H9 (cell line): ENCODE measurements around the gene FILIP1. TPM values are rescaled to one million over a fixed set of nuclear protein-coding genes. Genes with fewer than 3 reads are reported as not detected.

Source experiments
- DNase-seq: peaks from one replicate; pipeline ENCODE4 v3.0.0-alpha.2; 2017
- H2AFZ ChIP-seq: one replicate; pipeline ENCODE4 v1.6.1; 2013; ENCODE audit warnings: mild to moderate bottlenecking, low read length, control low read depth, moderate library complexity
- H2AK5ac ChIP-seq: 2 replicates; pipeline ENCODE4 v1.6.1; 2013; ENCODE audit warnings: low read length, control low read depth, mixed read lengths; ENCODE audit not compliant: insufficient read length
- H2BK120ac ChIP-seq: one replicate; pipeline ENCODE4 v1.6.1; 2013; ENCODE audit warnings: low read depth, mild to moderate bottlenecking, low read length, control low read depth, inconsistent platforms; ENCODE audit not compliant: poor library complexity, severe bottlenecking
- H2BK12ac ChIP-seq: 2 replicates; pipeline ENCODE4 v1.6.1; 2013; ENCODE audit warnings: low read length, control low read depth, mixed read lengths, low read depth; ENCODE audit not compliant: insufficient read length
- H2BK15ac ChIP-seq: 2 replicates; pipeline ENCODE4 v1.6.1; 2013; ENCODE audit warnings: low read depth, low read length, control low read depth
- H2BK20ac ChIP-seq: one replicate; pipeline ENCODE4 v1.6.1; 2013; ENCODE audit warnings: low read depth, mild to moderate bottlenecking, low read length, control low read depth, inconsistent platforms; ENCODE audit not compliant: poor library complexity, severe bottlenecking
- H2BK5ac ChIP-seq: 2 replicates; pipeline ENCODE4 v1.6.1; 2013; ENCODE audit warnings: low read length, control low read depth, mixed read lengths; ENCODE audit not compliant: insufficient read length
- H3K14ac ChIP-seq: 2 replicates; pipeline ENCODE4 v1.6.1; 2013; ENCODE audit warnings: low read length, control low read depth; ENCODE audit not compliant: insufficient read depth
- H3K18ac ChIP-seq: 2 replicates; pipeline ENCODE4 v1.6.1; 2013; ENCODE audit warnings: low read depth, mild to moderate bottlenecking, mixed read lengths, low read length, control low read depth; ENCODE audit not compliant: insufficient read length
- H3K23ac ChIP-seq: 2 replicates; pipeline ENCODE4 v1.6.1; 2013; ENCODE audit warnings: low read length, control low read depth, mixed read lengths, low read depth; ENCODE audit not compliant: insufficient read length
- H3K23me2 ChIP-seq: 2 replicates; pipeline ENCODE4 v1.6.1; 2013; ENCODE audit warnings: low read depth, mild to moderate bottlenecking, mixed read lengths, low read length, control low read depth; ENCODE audit not compliant: insufficient read length, poor library complexity, severe bottlenecking
- H3K27ac ChIP-seq: 2 replicates; pipeline ENCODE4 v1.5.1; 2013; ENCODE audit warnings: low read length, control low read depth, mixed read lengths, low read depth; ENCODE audit not compliant: insufficient read length
- H3K27me3 ChIP-seq: 2 replicates; pipeline ENCODE4 v1.6.1; 2013; ENCODE audit warnings: low read length, control low read depth, inconsistent platforms; ENCODE audit not compliant: insufficient read depth
- H3K4ac ChIP-seq: 2 replicates; pipeline ENCODE4 v1.6.1; 2013; ENCODE audit warnings: low read depth, mild to moderate bottlenecking, control low read depth, inconsistent platforms, low read length, moderate library complexity
- H3K4me1 ChIP-seq: 2 replicates; pipeline ENCODE4 v1.6.1; 2013; ENCODE audit warnings: low read length, control low read depth, inconsistent platforms; ENCODE audit not compliant: insufficient read depth
- H3K4me2 ChIP-seq: 2 replicates; pipeline ENCODE4 v1.6.1; 2013; ENCODE audit warnings: low read length, control low read depth, mixed read lengths; ENCODE audit not compliant: insufficient read length, insufficient read depth
- H3K56ac ChIP-seq: 2 replicates; pipeline ENCODE4 v1.6.1; 2013; ENCODE audit warnings: low read depth, mild to moderate bottlenecking, mixed read lengths, low read length, control low read depth; ENCODE audit not compliant: insufficient read length
- H3K79me1 ChIP-seq: 2 replicates; pipeline ENCODE4 v1.6.1; 2013; ENCODE audit warnings: low read depth, mild to moderate bottlenecking, moderate library complexity, low read length, control low read depth, inconsistent platforms; ENCODE audit not compliant: insufficient read depth, poor library complexity, severe bottlenecking
- H3K79me2 ChIP-seq: 2 replicates; pipeline ENCODE4 v1.6.1; 2013; ENCODE audit warnings: low read length, control low read depth, inconsistent platforms; ENCODE audit not compliant: insufficient read depth
- H3K9ac ChIP-seq: 2 replicates; pipeline ENCODE4 v1.6.1; 2013; ENCODE audit warnings: low read length, control low read depth, mixed read lengths; ENCODE audit not compliant: insufficient read length; ENCODE audit errors: extremely low read depth
- H3K9me3 ChIP-seq: one replicate; pipeline ENCODE4 v1.6.1; 2013; ENCODE audit warnings: low read depth, low read length, inconsistent platforms; ENCODE audit not compliant: control insufficient read depth
- H3T11ph ChIP-seq: one replicate; pipeline ENCODE4 v1.6.1; 2013; ENCODE audit warnings: mild to moderate bottlenecking, low read length, control low read depth, inconsistent platforms
- H4K20me1 ChIP-seq: one replicate; pipeline ENCODE4 v1.6.1; 2013; ENCODE audit not compliant: control insufficient read depth, insufficient read length, insufficient read depth
- H4K5ac ChIP-seq: 2 replicates; pipeline ENCODE4 v1.6.1; 2013; ENCODE audit warnings: low read depth, mild to moderate bottlenecking, mixed read lengths, low read length, control low read depth; ENCODE audit not compliant: insufficient read length
- H4K8ac ChIP-seq: replicated peaks from 2 replicates; pipeline ENCODE4 v1.6.1; 2013; ENCODE audit warnings: low read length, control low read depth, mixed read lengths, low read depth; ENCODE audit not compliant: insufficient read length
- H4K91ac ChIP-seq: 2 replicates; pipeline ENCODE4 v1.6.1; 2013; ENCODE audit warnings: low read depth, mild to moderate bottlenecking, moderate library complexity, mixed read lengths, low read length, control low read depth; ENCODE audit not compliant: insufficient read length
- H3K27ac Mint-ChIP-seq, 3 experiments: 2 replicates in 2 of 3; 3 replicates in 1 of 3; pipeline ENCODE4 v1.8.0; 2020 to 2021; ENCODE audit warnings: mixed read lengths in 3 of 3, mild to moderate bottlenecking in 1 of 3, moderate library complexity in 1 of 3
- H3K27me3 Mint-ChIP-seq: 2 replicates; pipeline ENCODE4 v1.8.0; 2021; ENCODE audit warnings: low read depth, mild to moderate bottlenecking, moderate library complexity, mixed read lengths
- H3K36me3 Mint-ChIP-seq, 3 experiments: 2 replicates in 2 of 3; 3 replicates in 1 of 3; pipeline ENCODE4 v1.8.0; 2020 to 2021; ENCODE audit warnings: low read depth in 3 of 3, mixed read lengths in 3 of 3; ENCODE audit not compliant: insufficient read depth in 1 of 3
- H3K4me1 Mint-ChIP-seq, 2 experiments: 2 replicates each; pipeline ENCODE4 v1.8.0; 2020; ENCODE audit warnings: mixed read lengths in 2 of 2
- H3K4me3 Mint-ChIP-seq, 2 experiments: 2 replicates in 1 of 2; 3 replicates in 1 of 2; pipeline ENCODE4 v1.8.0; 2020 to 2021; ENCODE audit warnings: mild to moderate bottlenecking in 2 of 2, mixed read lengths in 2 of 2, moderate library complexity in 1 of 2
- H3K9me3 Mint-ChIP-seq, 2 experiments: 2 replicates in 1 of 2; 3 replicates in 1 of 2; pipeline ENCODE4 v1.8.0; 2020; ENCODE audit warnings: mild to moderate bottlenecking in 2 of 2, mixed read lengths in 2 of 2, moderate library complexity in 1 of 2
- CTCF ChIP-seq: fragments of 200-600 bp; sonication (generic); conservative IDR thresholded peaks from 3 replicates; pipeline ENCODE4 v1.8.0; 2021; ENCODE audit warnings: antibody characterized with exemption, mild to moderate bottlenecking
- total RNA-seq: library from RNA; stranded (reverse); gene quantifications from 2 replicates; pipeline ENCODE4 v1.2.1, GENCODE V29; 2021

The FILIP1 gene
- total RNA-seq, 1 experiment from 2014 or later = 10.5 TPM

- no peak overlapping the region for H3K27ac Mint-ChIP-seq
- Histone ChIP-seq H3K9me3 (no peaks in the 10 kb centered on the region), H4K20me1 (no peaks in the 10 kb centered on the region), H3K4ac (no peak overlapping the region), H4K8ac (no peak overlapping the region), H3K23ac (no peak overlapping the region), H2BK15ac (no peak overlapping the region), H2AFZ (no peak overlapping the region), H4K5ac (no peak overlapping the region), H2AK5ac (no peak overlapping the region), H3K27me3 (no peaks in the 10 kb centered on the region), H3K14ac (no peak overlapping the region), H3K23me2 (no peaks in the 10 kb centered on the region), H4K91ac (no peak overlapping the region), H2BK120ac (no peak overlapping the region), H3T11ph (no peak overlapping the region), H2BK20ac (no peak overlapping the region), H3K9ac (no peak overlapping the region), H3K79me2 (no peaks in the 10 kb centered on the region), H3K4me1 (peaks cover 9% of the 10 kb centered on the region), H2BK5ac (no peak overlapping the region), H3K27ac (no peak overlapping the region), H2BK12ac (no peak overlapping the region), H3K79me1 (no peaks in the 10 kb centered on the region), H3K4me2 (no peak overlapping the region), H3K56ac (no peak overlapping the region), H3K18ac (no peak overlapping the region)
- H3K36me3 Mint-ChIP-seq = no peaks in the 10 kb centered on the region; a peak in 1 of 7 replicates
- H3K4me1 Mint-ChIP-seq = peaks cover 42 to 44% of the 10 kb centered on the region in 2 experiments
- no peak for TF ChIP-seq CTCF
- no peaks in the 10 kb centered on the region for H3K27me3 Mint-ChIP-seq
- no peaks in the 10 kb centered on the region for H3K9me3 Mint-ChIP-seq
- no peak overlapping the region for H3K4me3 Mint-ChIP-seq
- no peak for DNase-seq
Measured at GRCh38 chr6:75372884-75373283, 120.7 kb downstream of the FILIP1 start.
